Activated CD4-positive, alpha-beta memory T cell treated with anti-CD3 and anti-CD28 coated beads, Interleukin-2, amount 10 ng/mL, durations not matched to agents 7 days and 5 days (primary cell): ENCODE measurements around the gene PCSK6. TPM values are rescaled to one million over a fixed set of nuclear protein-coding genes. Genes with fewer than 3 reads are reported as not detected.

Source experiments
- CTCF ChIA-PET: fragments of 350-600 bp; sonication (Branson Sonifier 250); formaldehyde crosslinking; loops from one replicate; lab custom pipeline; 2021; ENCODE audit warnings: antibody characterized with exemption, inconsistent platforms; lab: Charles Lee
- POLR2A ChIA-PET: fragments of 350-600 bp; sonication (Branson Sonifier 250); formaldehyde crosslinking; loops from one replicate; lab custom pipeline; 2021; ENCODE audit warnings: antibody characterized with exemption; lab: Charles Lee
- DNase-seq: peaks from one replicate; pipeline ENCODE4 v3.0.0-alpha.2; 2020
- H3K27ac Mint-ChIP-seq: one replicate; pipeline ENCODE4 v1.8.0; 2021; ENCODE audit warnings: mild to moderate bottlenecking, mixed read lengths
- H3K27me3 Mint-ChIP-seq: one replicate; pipeline ENCODE4 v1.8.0; 2021; ENCODE audit warnings: mixed read lengths
- H3K36me3 Mint-ChIP-seq: one replicate; pipeline ENCODE4 v1.8.0; 2021; ENCODE audit warnings: low read depth, mixed read lengths
- H3K4me1 Mint-ChIP-seq: one replicate; pipeline ENCODE4 v1.8.0; 2021; ENCODE audit warnings: mixed read lengths
- H3K4me3 Mint-ChIP-seq: one replicate; pipeline ENCODE4 v1.8.0; 2021; ENCODE audit warnings: mild to moderate bottlenecking, mixed read lengths
- H3K9me3 Mint-ChIP-seq: one replicate; pipeline ENCODE4 v1.8.0; 2021; ENCODE audit warnings: mixed read lengths
- total RNA-seq, 2 experiments: library from RNA; stranded (reverse); gene quantifications; one replicate each; pipeline ENCODE4 v1.2.3, GENCODE V29; 2021

Gene PCSK6
- total RNA-seq, 2 experiments from 2014 or later = 0.53 to 0.58 TPM

DNA sequence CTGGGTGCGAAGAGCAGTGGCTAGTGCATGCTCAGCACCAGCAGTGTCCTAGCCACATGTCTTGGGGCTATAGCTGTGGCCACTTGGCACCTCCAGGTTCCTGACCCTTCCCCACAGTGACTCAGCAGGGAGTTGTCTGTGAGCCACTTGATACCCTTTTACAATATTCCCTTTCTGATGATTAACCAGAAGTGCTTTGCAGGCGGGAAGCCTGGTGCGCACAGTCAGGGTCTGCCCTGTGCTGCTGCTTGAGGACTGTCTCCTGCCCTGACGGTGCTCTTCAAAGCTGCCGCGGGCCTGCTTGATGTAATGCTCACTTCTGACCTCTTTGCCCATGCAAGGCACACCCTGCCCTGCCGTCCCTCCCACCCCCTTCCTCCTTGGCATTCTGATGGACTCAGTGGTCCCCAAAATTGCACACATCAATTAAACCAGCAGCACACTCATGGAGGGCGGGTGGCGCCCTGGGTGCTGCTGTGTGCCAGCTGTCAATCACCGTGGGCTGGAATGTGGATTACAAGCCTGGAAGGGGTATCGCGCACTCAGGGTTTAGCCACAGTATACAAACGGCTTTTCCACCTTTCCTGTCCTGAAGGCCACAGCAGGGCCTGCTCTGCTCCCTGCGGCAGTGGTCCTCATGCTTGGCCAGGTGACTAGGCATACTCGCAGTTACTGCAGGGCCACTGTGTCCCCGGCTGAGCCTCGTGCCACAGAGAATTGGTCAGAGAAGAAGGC, 40.9 kb upstream of the PCSK6 start:
- no peaks in the 10 kb centered on the region for H3K36me3 Mint-ChIP-seq
- H3K4me3 Mint-ChIP-seq = no peak overlapping the region
- DNase-seq = no peak

DNA sequence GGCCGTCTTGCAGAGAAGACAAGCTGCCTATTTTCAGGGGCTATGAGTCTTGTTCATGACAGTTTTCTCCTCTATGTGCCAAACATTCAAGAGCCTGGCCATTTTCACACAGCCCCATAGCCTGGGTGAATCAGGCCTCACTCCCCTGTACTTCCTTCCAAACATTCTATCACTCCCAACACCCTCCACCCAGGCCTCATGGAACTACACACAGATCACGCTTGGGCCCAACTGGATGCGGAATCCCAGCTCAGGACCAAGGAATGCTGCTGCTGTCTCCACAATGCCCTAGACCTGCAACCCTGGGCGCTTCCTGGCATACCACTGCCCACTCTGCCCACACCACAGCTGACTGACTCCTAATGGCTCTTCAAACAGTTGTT, 39.4 kb upstream of the PCSK6 start:
- Mint-ChIP-seq H3K27me3 (no peaks in the 10 kb centered on the region), H3K4me1 (no peaks in the 10 kb centered on the region), H3K9me3 (no peaks in the 10 kb centered on the region), H3K36me3 (no peaks in the 10 kb centered on the region), H3K4me3 (no peak overlapping the region), H3K27ac (no peak overlapping the region)
- ChIA-PET CTCF (interaction anchor here (1.0 kb wide), 1 partner anchor 27 kb away, joined by 4 read pairs; no protein-coding TSS in a partner anchor), POLR2A (no interaction called here)
- no peak for DNase-seq

More for the DNA sequence above, 40.9 kb upstream of the PCSK6 start:
- POLR2A ChIA-PET = no interaction called here
- CTCF ChIA-PET = no interaction called here
- no peaks in the 10 kb centered on the region for H3K9me3 Mint-ChIP-seq
- H3K4me1 Mint-ChIP-seq = no peaks in the 10 kb centered on the region
- no peak overlapping the region for H3K27ac Mint-ChIP-seq
- H3K27me3 Mint-ChIP-seq = no peaks in the 10 kb centered on the region

DNA sequence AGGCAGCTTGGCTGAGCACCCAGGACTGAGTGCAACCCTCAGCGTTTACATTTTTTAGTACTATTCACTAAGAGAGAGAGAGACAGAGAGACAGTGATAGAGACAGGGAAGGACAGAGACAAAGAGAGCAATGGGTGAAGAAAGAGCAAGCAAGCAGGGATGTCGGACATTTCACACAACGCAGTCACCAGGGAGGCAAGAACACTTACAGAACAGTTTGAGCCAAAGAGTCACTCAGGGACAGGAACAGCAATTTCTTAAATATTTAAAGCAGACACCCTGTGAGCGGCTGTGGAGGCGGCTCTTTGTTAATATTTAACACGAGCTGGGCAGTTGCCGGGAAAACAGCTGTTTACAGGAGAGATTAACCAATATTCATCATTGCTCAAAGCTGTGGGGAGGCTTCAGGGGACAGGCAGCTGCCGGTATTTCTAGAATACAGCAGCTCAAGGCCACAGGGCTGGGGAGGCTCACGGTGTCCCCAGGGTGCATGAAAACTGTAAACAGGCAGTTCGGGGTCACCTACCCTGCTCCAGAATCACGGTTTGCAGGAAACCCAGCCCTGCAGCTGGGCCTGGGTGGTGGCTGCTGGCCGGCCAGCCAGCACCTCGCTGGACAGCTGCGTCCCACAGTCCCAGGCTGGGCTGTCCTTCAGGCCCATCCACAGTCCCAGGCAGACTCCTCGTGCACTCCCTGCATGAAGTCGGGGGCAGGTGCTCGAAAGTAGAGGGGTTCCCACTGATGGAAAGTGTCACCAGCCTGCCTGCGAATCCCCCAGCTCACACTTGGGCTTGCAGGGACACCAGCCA, 38.8 kb upstream of the PCSK6 start:
- H3K36me3 Mint-ChIP-seq = no peaks in the 10 kb centered on the region
- no peak overlapping the region for H3K27ac Mint-ChIP-seq
- no peaks in the 10 kb centered on the region for H3K9me3 Mint-ChIP-seq
- CTCF ChIA-PET = interaction anchor here (1.0 kb wide), 1 partner anchor 27 kb away, joined by 4 read pairs; no protein-coding TSS in a partner anchor
- H3K4me3 Mint-ChIP-seq = no peak overlapping the region
- no peak for DNase-seq
- no peaks in the 10 kb centered on the region for H3K4me1 Mint-ChIP-seq
- H3K27me3 Mint-ChIP-seq = no peaks in the 10 kb centered on the region
- POLR2A ChIA-PET = no interaction called here

DNA sequence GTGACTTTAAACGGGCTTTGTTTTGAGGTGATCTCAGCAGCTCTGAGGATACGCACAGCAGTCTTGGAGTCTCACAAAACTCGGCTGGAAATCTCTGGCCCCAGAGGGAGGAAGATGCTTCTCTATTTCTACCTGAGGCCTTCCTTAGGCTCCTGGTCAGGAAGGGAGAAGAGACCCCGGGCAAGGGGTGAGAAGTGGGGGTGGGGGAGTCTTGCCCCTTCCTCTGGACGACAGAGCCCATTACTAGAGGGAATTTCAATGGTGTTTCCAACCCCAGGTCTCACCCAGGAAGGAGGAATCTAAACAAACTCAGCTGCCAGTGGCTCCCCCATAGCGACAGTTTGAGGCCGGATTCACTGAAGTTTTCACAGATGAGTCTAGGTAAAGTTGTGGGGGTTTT, 37.4 kb upstream of the PCSK6 start:
- Mint-ChIP-seq H3K27ac (no peak overlapping the region), H3K4me1 (no peaks in the 10 kb centered on the region), H3K36me3 (no peaks in the 10 kb centered on the region), H3K4me3 (no peak overlapping the region), H3K27me3 (no peaks in the 10 kb centered on the region), H3K9me3 (no peaks in the 10 kb centered on the region)
- no peak for DNase-seq
- ChIA-PET POLR2A (no interaction called here), CTCF (no interaction called here)

DNA sequence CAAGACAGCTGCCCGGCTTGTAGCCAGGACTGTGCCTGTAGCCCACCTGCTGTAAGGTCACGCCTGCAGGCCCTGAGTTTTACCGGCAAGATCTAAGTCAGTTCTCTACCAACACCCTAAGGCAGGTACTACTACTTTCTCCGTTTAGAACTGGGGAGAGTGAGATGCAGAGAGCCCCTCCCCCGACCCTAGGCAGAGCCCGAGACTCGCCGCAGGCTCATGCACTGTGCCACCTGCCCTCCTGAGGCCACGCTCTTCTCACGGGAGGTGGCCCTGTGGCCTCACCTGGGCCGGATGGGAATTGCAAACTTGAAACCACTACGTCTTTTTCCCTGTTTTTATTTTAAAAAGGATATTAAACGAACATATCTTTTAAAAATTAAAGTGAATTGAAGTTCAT, 36.9 kb upstream of the PCSK6 start:
- POLR2A ChIA-PET = interaction anchor here (0.8 kb wide), 1 partner anchor 73 kb away, joined by 3 read pairs; no protein-coding TSS in a partner anchor
- DNase-seq = no peak
- no peak overlapping the region for H3K4me3 Mint-ChIP-seq
- no peaks in the 10 kb centered on the region for H3K9me3 Mint-ChIP-seq
- H3K4me1 Mint-ChIP-seq = peaks cover 3% of the 10 kb centered on the region
- CTCF ChIA-PET = no interaction called here
- peaks cover 3% of the 10 kb centered on the region for H3K27me3 Mint-ChIP-seq
- no peak overlapping the region for H3K27ac Mint-ChIP-seq
- H3K36me3 Mint-ChIP-seq = no peaks in the 10 kb centered on the region

DNA sequence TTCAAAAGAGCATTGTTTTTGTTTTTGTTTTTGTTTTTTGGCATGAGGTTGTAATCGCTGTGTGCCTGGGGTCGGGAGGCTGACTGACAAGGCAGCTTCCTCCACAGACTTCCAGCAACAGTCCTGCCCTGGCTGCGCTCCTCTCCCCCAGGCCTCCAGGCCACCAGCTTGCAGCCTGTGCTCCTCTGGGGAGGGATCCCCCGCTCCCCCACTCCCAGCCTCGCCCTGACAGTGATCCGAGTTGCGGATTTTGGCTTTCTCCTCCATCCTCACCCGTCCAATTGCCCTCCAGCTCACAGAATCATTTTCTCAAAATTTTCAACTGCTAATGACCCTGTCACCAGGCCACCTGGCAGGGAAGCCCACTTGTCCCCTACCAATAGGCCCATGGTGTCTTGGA, 36.5 kb upstream of the PCSK6 start:
- no peak overlapping the region for H3K4me3 Mint-ChIP-seq
- CTCF ChIA-PET = no interaction called here
- no peaks in the 10 kb centered on the region for H3K36me3 Mint-ChIP-seq
- peaks cover 6% of the 10 kb centered on the region for H3K4me1 Mint-ChIP-seq
- POLR2A ChIA-PET = interaction anchor here (0.8 kb wide), 1 partner anchor 72 kb away, joined by 3 read pairs; no protein-coding TSS in a partner anchor
- no peaks in the 10 kb centered on the region for H3K9me3 Mint-ChIP-seq
- peaks cover 3% of the 10 kb centered on the region for H3K27me3 Mint-ChIP-seq
- H3K27ac Mint-ChIP-seq = no peak overlapping the region
- DNase-seq = no peak

DNA sequence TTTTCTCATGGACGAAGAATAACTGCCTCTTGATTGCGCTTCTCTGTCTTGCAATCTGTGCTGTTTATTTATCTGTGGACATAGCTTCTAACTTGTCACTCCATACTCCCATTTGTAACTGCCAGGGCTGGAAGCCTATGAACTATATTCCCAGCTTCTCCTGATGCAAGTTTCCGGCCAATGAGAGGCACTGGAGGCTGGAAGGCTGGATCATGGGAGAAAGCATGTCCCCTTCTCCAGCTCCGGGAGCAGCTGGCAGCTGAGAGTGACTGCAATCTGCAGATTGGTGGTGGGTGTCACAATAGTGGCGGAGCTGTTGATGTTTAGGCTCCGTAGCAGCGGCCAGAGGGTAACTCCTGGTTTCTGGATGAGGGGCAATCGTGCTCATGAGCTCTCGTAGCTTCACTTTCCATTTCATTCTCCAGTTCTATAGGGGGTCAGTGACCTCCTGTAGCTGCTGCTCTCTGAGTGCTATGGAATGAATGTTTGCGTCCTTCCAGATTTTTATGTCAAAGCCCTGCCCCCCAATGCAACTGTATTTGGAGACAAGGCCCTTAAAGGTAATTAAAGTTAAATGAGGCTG, 35.7 kb upstream of the PCSK6 start:
- Mint-ChIP-seq H3K36me3 (no peaks in the 10 kb centered on the region), H3K9me3 (no peaks in the 10 kb centered on the region), H3K27me3 (peaks cover 10% of the 10 kb centered on the region), H3K4me1 (peaks cover 6% of the 10 kb centered on the region), H3K4me3 (no peak overlapping the region), H3K27ac (no peak overlapping the region)
- CTCF ChIA-PET = no interaction called here
- POLR2A ChIA-PET = no interaction called here
- DNase-seq = no peak

DNA sequence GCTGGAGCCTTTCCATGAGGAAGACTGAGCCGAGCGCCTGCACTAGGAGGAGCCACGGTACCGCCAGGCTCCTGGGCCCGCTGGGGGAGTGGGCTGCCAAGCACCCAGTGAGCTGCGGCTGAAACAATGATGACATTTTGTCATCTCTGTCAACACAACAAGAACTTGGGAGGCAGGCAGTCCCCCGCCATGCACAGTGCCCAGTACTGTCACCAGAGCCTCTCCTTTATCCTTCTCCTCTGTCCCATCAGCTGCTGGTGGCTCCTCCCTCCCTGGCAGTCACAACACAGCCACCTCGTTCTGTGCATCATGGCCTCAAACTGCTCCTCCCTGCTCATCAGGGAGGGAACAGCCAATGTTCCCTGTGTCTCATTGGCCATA, 34.0 kb upstream of the PCSK6 start:
- Mint-ChIP-seq H3K27me3 (peaks cover 22% of the 10 kb centered on the region), H3K27ac (no peak overlapping the region), H3K4me3 (no peak overlapping the region), H3K9me3 (peaks cover 9% of the 10 kb centered on the region), H3K4me1 (peaks cover 6% of the 10 kb centered on the region), H3K36me3 (no peaks in the 10 kb centered on the region)
- POLR2A ChIA-PET = no interaction called here
- DNase-seq = no peak
- CTCF ChIA-PET = no interaction called here

DNA sequence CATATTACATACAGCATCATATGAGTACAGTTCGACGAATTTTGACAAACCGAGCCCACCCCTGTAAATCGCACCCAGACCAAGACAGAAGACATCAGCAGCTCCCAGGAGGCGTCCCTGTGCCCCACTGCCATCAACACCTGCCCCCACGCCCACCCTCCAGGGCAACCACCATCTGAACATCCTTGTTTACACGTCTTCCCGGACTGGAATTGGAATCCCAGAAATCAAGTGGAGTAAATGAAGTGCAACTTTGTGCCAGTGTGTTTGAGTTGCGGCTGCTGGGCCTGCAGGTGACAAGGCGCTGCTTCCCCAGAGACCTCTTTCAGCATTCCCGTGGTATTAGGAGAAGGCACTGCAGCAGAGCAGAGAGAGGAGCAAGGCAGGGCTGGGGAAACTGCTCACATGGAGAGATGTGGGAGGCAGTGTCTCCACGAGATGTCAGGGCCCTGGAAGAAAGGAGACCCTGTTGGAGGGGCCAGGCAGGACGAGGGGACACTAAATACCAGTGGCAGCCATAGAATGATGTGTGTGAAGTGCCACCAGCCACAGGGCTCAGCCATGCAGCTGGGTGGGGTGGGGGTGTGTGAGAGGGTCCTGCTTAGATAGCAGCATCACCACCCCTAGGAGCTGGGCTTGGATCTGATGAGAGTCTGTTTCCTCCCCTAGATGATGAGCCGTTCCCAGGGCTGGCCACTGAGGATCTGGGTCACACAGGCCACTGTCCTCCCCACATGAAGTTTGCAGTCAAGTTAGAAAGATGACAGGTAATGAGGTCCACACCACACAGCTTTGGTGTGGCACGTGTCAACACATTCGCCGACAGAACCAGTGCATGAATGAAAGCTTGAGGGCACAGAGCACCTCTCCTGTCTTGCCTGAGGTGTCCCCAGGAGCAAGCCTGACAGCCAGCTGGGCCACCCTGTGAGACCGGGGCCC, 33.4 kb upstream of the PCSK6 start:
- DNase-seq = no peak
- Mint-ChIP-seq H3K27me3 (peaks cover 27% of the 10 kb centered on the region), H3K4me1 (peaks cover 6% of the 10 kb centered on the region), H3K27ac (no peak overlapping the region), H3K4me3 (no peak overlapping the region), H3K9me3 (peaks cover 14% of the 10 kb centered on the region), H3K36me3 (peaks cover 4% of the 10 kb centered on the region)
- ChIA-PET POLR2A (no interaction called here), CTCF (no interaction called here)

DNA sequence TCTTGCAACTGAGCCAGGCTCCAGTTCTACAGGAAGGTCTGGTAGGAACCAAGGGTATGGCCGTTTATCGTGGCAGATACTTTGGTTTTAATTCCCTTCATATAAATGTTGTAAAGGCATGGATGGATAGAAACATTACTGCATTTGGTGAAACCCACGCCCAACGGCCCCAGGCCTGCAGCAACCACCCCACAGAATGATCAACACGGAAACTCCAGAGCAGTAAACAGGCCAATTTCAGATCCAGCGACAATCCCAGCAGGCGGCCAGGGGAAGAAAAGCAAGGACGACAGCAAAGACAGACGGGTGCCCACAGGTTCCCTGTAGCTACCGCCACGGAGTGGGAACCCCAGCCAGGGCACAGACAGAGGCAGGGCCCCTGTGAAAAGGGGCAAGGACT, 32.6 kb upstream of the PCSK6 start:
- H3K4me3 Mint-ChIP-seq = no peak overlapping the region
- no peak for DNase-seq

DNA sequence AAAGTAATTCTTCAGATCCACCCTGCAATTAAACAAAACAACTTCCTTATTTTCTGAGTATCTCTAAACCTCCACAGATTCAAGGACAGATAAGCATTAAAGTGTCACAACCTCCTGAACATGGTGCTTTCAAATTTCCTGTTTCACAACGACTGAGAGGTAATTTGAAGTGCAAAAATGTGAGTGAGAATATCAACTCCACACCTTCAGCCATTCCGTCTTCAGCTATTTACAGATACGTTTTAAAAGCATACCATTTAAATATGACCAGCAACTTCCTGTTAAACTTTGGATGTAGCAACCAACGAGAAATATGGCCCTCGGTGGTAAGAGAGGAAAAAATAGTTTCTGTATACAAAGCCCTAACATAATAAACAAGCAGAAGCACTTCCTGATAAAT, 32.1 kb upstream of the PCSK6 start:
- H3K4me3 Mint-ChIP-seq = no peak overlapping the region
- ChIA-PET CTCF (no interaction called here), POLR2A (interaction anchor here (1.1 kb wide), 1 partner anchor 60 kb away, joined by 3 read pairs; no protein-coding TSS in a partner anchor)

More for the DNA sequence above, 32.6 kb upstream of the PCSK6 start:
- CTCF ChIA-PET = no interaction called here
- Mint-ChIP-seq H3K27ac (no peak overlapping the region), H3K36me3 (peaks cover 5% of the 10 kb centered on the region), H3K4me1 (peaks cover 6% of the 10 kb centered on the region), H3K9me3 (peaks cover 17% of the 10 kb centered on the region), H3K27me3 (peaks cover 27% of the 10 kb centered on the region)
- POLR2A ChIA-PET = no interaction called here

DNA sequence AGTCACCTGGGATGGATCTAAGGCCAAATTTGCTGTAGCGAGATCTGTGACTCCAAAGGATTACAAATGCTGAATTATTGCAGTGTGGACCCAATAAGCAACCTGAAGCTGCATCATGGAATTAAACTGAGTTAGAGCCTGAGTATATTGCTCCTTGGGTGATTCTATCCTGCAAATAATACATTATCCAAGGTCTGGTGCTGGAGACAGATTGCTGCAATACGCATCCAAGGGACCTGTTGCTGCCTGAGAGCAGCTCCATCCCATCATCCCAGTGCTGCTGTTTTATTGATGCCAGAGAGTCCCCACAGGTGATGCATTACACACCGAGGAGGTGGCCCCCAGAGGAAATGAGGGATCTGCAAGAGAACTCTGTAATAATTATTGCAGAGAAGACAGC, 31.6 kb upstream of the PCSK6 start:
- no peak for DNase-seq
- Mint-ChIP-seq H3K4me3 (no peak overlapping the region), H3K36me3 (peaks cover 5% of the 10 kb centered on the region), H3K4me1 (peaks cover 6% of the 10 kb centered on the region), H3K9me3 (peaks cover 22% of the 10 kb centered on the region), H3K27ac (no peak overlapping the region), H3K27me3 (peaks cover 31% of the 10 kb centered on the region)
- ChIA-PET POLR2A (interaction anchor here (1.1 kb wide), 2 partner anchors 19 to 59 kb away, joined by 3 read pairs; no protein-coding TSS in a partner anchor), CTCF (no interaction called here)

More for the DNA sequence above, 32.1 kb upstream of the PCSK6 start:
- Mint-ChIP-seq H3K9me3 (peaks cover 19% of the 10 kb centered on the region), H3K27me3 (peaks cover 29% of the 10 kb centered on the region), H3K4me1 (peaks cover 6% of the 10 kb centered on the region), H3K36me3 (peaks cover 5% of the 10 kb centered on the region), H3K27ac (no peak overlapping the region)
- no peak for DNase-seq
